ENCODE measurements around the gene ST3GAL3. TPM values are rescaled to one million over a fixed set of nuclear protein-coding genes. Genes with fewer than 3 reads are reported as not detected.

ST3GAL3 gene
- total and polyA plus RNA-seq, 10 of the 15 experiments (the other 5 are each of a cell fraction or from before 2014, with no cell fraction given): 1.2 to 19.3 (median 11.0) TPM

- TF ChIP-seq DPF2 (IDR thresholded peaks at IDR 0.05): no peak
These were observed 207.5 kb downstream of the ST3GAL3 start (continued) for GRCh38 chr1:43914576-43915525.

DNA sequence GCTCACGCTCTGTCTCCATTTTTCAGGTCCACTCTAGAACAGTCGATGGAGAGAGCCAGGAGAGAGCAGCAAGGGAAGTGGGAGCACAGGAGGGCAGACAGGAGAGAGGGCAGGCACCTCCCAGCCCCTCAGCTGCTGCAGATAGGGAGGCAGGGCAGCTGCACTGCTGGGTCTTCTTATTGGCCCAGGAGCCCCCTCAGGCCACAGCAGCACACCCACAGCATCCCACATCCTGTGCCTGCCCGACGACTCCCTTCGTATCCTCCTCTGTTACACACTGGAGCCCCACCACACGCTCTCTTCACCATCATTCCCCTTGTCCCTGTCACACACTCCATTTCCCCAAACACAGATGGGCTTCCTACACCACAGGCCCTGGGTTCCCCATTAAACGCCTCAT lies 212.6 kb downstream of the ST3GAL3 start:
- no peak overlapping the region for H3K9ac ChIP-seq (ENCODE audit: control insufficient read depth, insufficient read depth, low read length)
- RAD21 ChIA-PET (ENCODE audit: unreplicated experiment): interaction anchor here (0.5 to 1.6 kb wide), 3 partner anchors 15 to 158 kb away, joined by 3 to 6 read pairs (median 4); no protein-coding TSS in a partner anchor
- H2AFZ ChIP-seq (ENCODE audit: control insufficient read depth, low read depth, low read length): no peak overlapping the region
- POLR2A ChIA-PET: no interaction called here
- ATAC-seq (no peak), DNase-seq (ENCODE audit: low read depth, low spot score) (no peak), FAIRE-seq (no peak)
- CTCF ChIA-PET: interaction anchor here (0.7 to 7.1 kb wide), 4 partner anchors 14 to 156 kb away, joined by 3 to 38 read pairs (median 14); partner anchors contain the start of gene ARTN
- SMC1A ChIA-PET (ENCODE audit: uncharacterized antibody, unreplicated experiment): interaction anchor here (1.3 to 1.4 kb wide), 2 partner anchors 15 to 157 kb away, joined by 4 to 6 read pairs; no protein-coding TSS in a partner anchor
- intact Hi-C loops (cut with micrococcal nuclease; ENCODE audit: unreplicated experiment) (no loop called here), in situ Hi-C loops (cut with MboI) (no loop called here)
- no peaks in the 10 kb centered on the region for H3K27me3 ChIP-seq (replicated peaks in 1 of 2; ENCODE audit: control insufficient read depth in 2 of 2, insufficient read depth in 2 of 2, low read length in 1 of 2)
- no peaks in the 10 kb centered on the region for H3K9me3 ChIP-seq (replicated peaks; ENCODE audit: control insufficient read depth, insufficient read depth, low read length)
- no peak overlapping the region for H3K4me2 ChIP-seq (ENCODE audit: control insufficient read depth, insufficient read depth)
- BruUV-seq (replicated peaks): no TSS peak
- no peak overlapping the region for H3K4me3 ChIP-seq
- H4K20me1 ChIP-seq (ENCODE audit: control insufficient read depth, insufficient read depth): no peaks in the 10 kb centered on the region
- H3K27ac ChIP-seq (ENCODE audit: control insufficient read depth, insufficient read depth): no peak overlapping the region
- H3K4me1 ChIP-seq (ENCODE audit: control insufficient read depth, insufficient read depth, low read length): no peaks in the 10 kb centered on the region
- no peaks in the 10 kb centered on the region for H3K79me2 ChIP-seq (ENCODE audit: control insufficient read depth, insufficient read depth, low read length)
- no peaks in the 10 kb centered on the region for H3K36me3 ChIP-seq (ENCODE audit: control insufficient read depth in 2 of 2, insufficient read depth in 2 of 2, low read length in 1 of 2)
- no peak for TF ChIP-seq SREBF1 (IDR thresholded peaks at IDR 0.05; ENCODE audit: low read length)
- no peak for TF ChIP-seq WRNIP1 (IDR thresholded peaks at IDR 0.05; ENCODE audit: borderline replicate concordance, low read depth, low read length)
- 95% methylated on average over 7 of the region's 7 CpGs for WGBS (ENCODE audit: insufficient coverage, insufficient replicate concordance, low lambda C conversion rate, missing lambda C conversion rate)

DNA sequence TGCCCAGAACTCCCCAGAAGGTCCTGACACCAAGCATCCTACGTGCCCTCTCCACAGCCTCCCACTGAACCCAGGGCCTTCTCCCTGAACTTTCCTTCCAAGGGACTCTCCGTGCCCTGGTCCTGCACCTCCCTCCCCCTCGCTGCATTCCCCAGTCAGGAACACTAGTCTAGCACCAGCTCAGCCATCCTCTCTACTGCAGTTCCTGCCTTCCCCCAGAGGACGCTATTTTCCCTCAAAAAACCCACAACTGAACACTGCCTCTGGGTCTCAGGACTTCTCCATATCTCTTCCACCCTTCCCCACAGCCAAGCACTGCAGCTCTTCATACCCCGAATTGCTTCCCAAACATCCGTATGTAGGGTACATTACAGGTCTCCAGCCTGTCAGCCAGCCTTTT lies 213.7 kb downstream of the ST3GAL3 start:
- in situ Hi-C loops (cut with MboI): no loop called here
- intact Hi-C loops (cut with micrococcal nuclease; ENCODE audit: unreplicated experiment): no loop called here
- POLR2A ChIA-PET: no interaction called here
- no peak for FAIRE-seq
- H3K9me3 ChIP-seq (replicated peaks; ENCODE audit: control insufficient read depth, insufficient read depth, low read length): no peaks in the 10 kb centered on the region
- ATAC-seq: no peak
- no peaks in the 10 kb centered on the region for H4K20me1 ChIP-seq (ENCODE audit: control insufficient read depth, insufficient read depth)
- no peaks in the 10 kb centered on the region for H3K36me3 ChIP-seq (ENCODE audit: control insufficient read depth in 2 of 2, insufficient read depth in 2 of 2, low read length in 1 of 2)
- H3K27ac ChIP-seq (ENCODE audit: control insufficient read depth, insufficient read depth): no peak overlapping the region
- H3K79me2 ChIP-seq (ENCODE audit: control insufficient read depth, insufficient read depth, low read length): no peaks in the 10 kb centered on the region
- H3K27me3 ChIP-seq (replicated peaks in 1 of 2; ENCODE audit: control insufficient read depth in 2 of 2, insufficient read depth in 2 of 2, low read length in 1 of 2): no peaks in the 10 kb centered on the region
- no peak overlapping the region for H3K9ac ChIP-seq (ENCODE audit: control insufficient read depth, insufficient read depth, low read length)
- no peak overlapping the region for H2AFZ ChIP-seq (ENCODE audit: control insufficient read depth, low read depth, low read length)
- CTCF ChIA-PET: interaction anchor here (4.1 to 7.1 kb wide), 2 partner anchors 12 to 157 kb away, joined by 23 to 38 read pairs; partner anchors contain the start of gene ARTN
- no peak overlapping the region for H3K4me2 ChIP-seq (ENCODE audit: control insufficient read depth, insufficient read depth)
- SMC1A ChIA-PET (ENCODE audit: uncharacterized antibody, unreplicated experiment): interaction anchor here (0.7 to 0.8 kb wide), 2 partner anchors 75 to 158 kb away, joined by 3 to 4 read pairs; no protein-coding TSS in a partner anchor
- no TSS peak for BruUV-seq (replicated peaks)
- WGBS (ENCODE audit: insufficient coverage, insufficient replicate concordance, low lambda C conversion rate, missing lambda C conversion rate): 74% methylated on average over 6 of the region's 6 CpGs
- no peaks in the 10 kb centered on the region for H3K4me1 ChIP-seq (ENCODE audit: control insufficient read depth, insufficient read depth, low read length)
- RAD21 ChIA-PET (ENCODE audit: unreplicated experiment): interaction anchor here (0.7 to 1.6 kb wide), 2 partner anchors 13 to 158 kb away, joined by 3 to 4 read pairs; no protein-coding TSS in a partner anchor
- no peak overlapping the region for H3K4me3 ChIP-seq
- no peak for DNase-seq (ENCODE audit: low read depth, low spot score)
- TF ChIP-seq SMARCA5 (IDR thresholded peaks at IDR 0.05): no peak
- TF ChIP-seq SUZ12 (IDR thresholded peaks at IDR 0.05; ENCODE audit: unreplicated experiment): no peak
- TF ChIP-seq ZNF207 (IDR thresholded peaks at IDR 0.05; ENCODE audit: borderline replicate concordance): no peak
- no peak for TF ChIP-seq KDM1A (IDR thresholded peaks at IDR 0.05; ENCODE audit: borderline replicate concordance)
- TF ChIP-seq NR2C2 (IDR thresholded peaks at IDR 0.05; ENCODE audit: borderline replicate concordance, control insufficient read depth, insufficient read length, low read depth): no peak
- TF ChIP-seq IKZF2 (IDR thresholded peaks at IDR 0.05): no peak
- TF ChIP-seq BACH1 (IDR thresholded peaks at IDR 0.05; ENCODE audit: borderline replicate concordance): no peak
- no peak for TF ChIP-seq FOS (IDR thresholded peaks at IDR 0.05; ENCODE audit: borderline replicate concordance, extremely low read depth, insufficient read length)
- TF ChIP-seq, protein P1, sequence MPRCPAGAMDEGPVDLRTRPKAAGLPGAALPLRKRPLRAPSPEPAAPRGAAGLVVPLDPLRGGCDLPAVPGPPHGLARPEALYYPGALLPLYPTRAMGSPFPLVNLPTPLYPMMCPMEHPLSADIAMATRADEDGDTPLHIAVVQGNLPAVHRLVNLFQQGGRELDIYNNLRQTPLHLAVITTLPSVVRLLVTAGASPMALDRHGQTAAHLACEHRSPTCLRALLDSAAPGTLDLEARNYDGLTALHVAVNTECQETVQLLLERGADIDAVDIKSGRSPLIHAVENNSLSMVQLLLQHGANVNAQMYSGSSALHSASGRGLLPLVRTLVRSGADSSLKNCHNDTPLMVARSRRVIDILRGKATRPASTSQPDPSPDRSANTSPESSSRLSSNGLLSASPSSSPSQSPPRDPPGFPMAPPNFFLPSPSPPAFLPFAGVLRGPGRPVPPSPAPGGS (IDR thresholded peaks at IDR 0.05; ENCODE audit: borderline replicate concordance, insufficient read depth, low read depth, low read length, poor library complexity, severe bottlenecking): no peak
- no peak for TF ChIP-seq SREBF2 (IDR thresholded peaks at IDR 0.05; ENCODE audit: low read length)

Measured in GM12878 (cell line).